ENCODE measurements around the gene GSTA2. TPM values are rescaled to one million over a fixed set of nuclear protein-coding genes. Genes with fewer than 3 reads are reported as not detected.
"Not testable (repeated sequence)": the region's sequence is repeated elsewhere in the genome, so short reads cannot be mapped to it uniquely, and the experiment has no call there.

GSTA2 gene
- total RNA-seq (2014; rRNA removed; shearing (Covaris generic)) (0.11 TPM in 1 of 2 replicates, not detected in the other), polyA plus RNA-seq (2016; fragmentation: Nextera tagmentation; extraction: Ambion mirVana) (0.51 TPM in 1 of 2 replicates, not detected in the other)

- H3K27ac ChIP-seq; in situ Hi-C loops (cut with MboI): not testable (repeated sequence)
Measured at GRCh38 chr6:52763322-52763916, at the start of gene GSTA2. Gene GSTA2 (minus strand): TSS chr6:52763475. CDS start chr6:52757947, 5,528 bp downstream.

GRCh38 chr6:52809777-52810176, 46.5 kb upstream of the GSTA2 start:
- H3K9ac ChIP-seq; H3F3A ChIP-seq (ENCODE audit: insufficient read depth); H3K9me3 ChIP-seq (ENCODE audit: low read depth); H3K27ac ChIP-seq; H3K9me2 ChIP-seq (ENCODE audit: insufficient read depth); H4K20me1 ChIP-seq (ENCODE audit: insufficient read depth); H3K4me1 ChIP-seq (ENCODE audit: insufficient read depth); H3K79me2 ChIP-seq (ENCODE audit: insufficient read depth); H3K4me2 ChIP-seq (ENCODE audit: unreplicated experiment); H3K36me3 ChIP-seq (ENCODE audit: low read depth); in situ Hi-C loops (cut with MboI); H2AFZ ChIP-seq; H3K4me3 ChIP-seq; DNase-seq; H3K27me3 ChIP-seq (replicated peaks; ENCODE audit: insufficient read depth): not testable (repeated sequence)
- 38 to 45% methylated on average over 4 of the region's 4 CpGs for WGBS, 2 experiments (ENCODE audit: low coverage in 1 of 2, low lambda C conversion rate in 2 of 2, missing lambda C conversion rate in 2 of 2)

More at GRCh38 chr6:52763322-52763916, at the start of gene GSTA2:
- not testable (repeated sequence) for H3K4me2 ChIP-seq (ENCODE audit: unreplicated experiment); H2AFZ ChIP-seq; H3K9me2 ChIP-seq (ENCODE audit: insufficient read depth); H3K79me2 ChIP-seq (ENCODE audit: insufficient read depth); H3K9ac ChIP-seq; DNase-seq; H3K9me3 ChIP-seq (ENCODE audit: low read depth); H4K20me1 ChIP-seq (ENCODE audit: insufficient read depth); H3K36me3 ChIP-seq (ENCODE audit: low read depth); H3K27me3 ChIP-seq (replicated peaks; ENCODE audit: insufficient read depth); H3K4me3 ChIP-seq
- 55 to 57% methylated on average over 2 of the region's 2 CpGs for WGBS, 2 experiments (ENCODE audit: low coverage in 1 of 2, low lambda C conversion rate in 2 of 2, missing lambda C conversion rate in 2 of 2)
- peaks cover 13% of the 10 kb centered on the region for H3F3A ChIP-seq (ENCODE audit: insufficient read depth)
- H3K4me1 ChIP-seq (ENCODE audit: insufficient read depth) = peaks cover 14% of the 10 kb centered on the region

- no peaks in the 10 kb centered on the region for H3K9me2 ChIP-seq (ENCODE audit: insufficient read depth)
- no peaks in the 10 kb centered on the region for H3F3A ChIP-seq (ENCODE audit: insufficient read depth)
- no peaks in the 10 kb centered on the region for H4K20me1 ChIP-seq (ENCODE audit: insufficient read depth)
- no peak overlapping the region for H3K27ac ChIP-seq
- H3K9me3 ChIP-seq (ENCODE audit: low read depth) = no peaks in the 10 kb centered on the region
- WGBS, 2 experiments (ENCODE audit: low coverage in 1 of 2, low lambda C conversion rate in 2 of 2, missing lambda C conversion rate in 2 of 2) = 95 to 97% methylated on average over 5 of the region's 5 CpGs
- H3K27me3 ChIP-seq (replicated peaks; ENCODE audit: insufficient read depth) = no peaks in the 10 kb centered on the region
- H3K4me3 ChIP-seq = no peak overlapping the region
- no peaks in the 10 kb centered on the region for H3K36me3 ChIP-seq (ENCODE audit: low read depth)
- no peak for DNase-seq
- no peaks in the 10 kb centered on the region for H3K79me2 ChIP-seq (ENCODE audit: insufficient read depth)
- no peak overlapping the region for H3K9ac ChIP-seq
- no peaks in the 10 kb centered on the region for H3K4me1 ChIP-seq (ENCODE audit: insufficient read depth)
- no peak overlapping the region for H3K4me2 ChIP-seq (ENCODE audit: unreplicated experiment)
- in situ Hi-C loops (cut with MboI) = no loop called here
- TF ChIP-seq EZH2phosphoT487 (IDR thresholded peaks at IDR 0.05; ENCODE audit: insufficient read depth, low read depth) (no peak), EZH2 (IDR thresholded peaks at IDR 0.05; ENCODE audit: insufficient read depth, poor library complexity, severe bottlenecking) (no peak)
- H2AFZ ChIP-seq = no peak overlapping the region
Measured at GRCh38 chr6:52808660-52809059, 45.4 kb upstream of the GSTA2 start.

GRCh38 chr6:52803668-52804255, 40.5 kb upstream of the GSTA2 start, which contains the start of gene GSTA1:
Gene GSTA1 (minus strand): TSS chr6:52803816. CDS start chr6:52799267, 4,549 bp downstream.
- in situ Hi-C loops (cut with MboI); H2AFZ ChIP-seq: not testable (repeated sequence)
- WGBS, 2 experiments (ENCODE audit: low coverage in 1 of 2, low lambda C conversion rate in 2 of 2, missing lambda C conversion rate in 2 of 2) = 49 to 55% methylated on average over 5 of the region's 5 CpGs

More at GRCh38 chr6:52803668-52804255, 40.5 kb upstream of the GSTA2 start, which contains the start of gene GSTA1:
- H3K9me3 ChIP-seq (ENCODE audit: low read depth); H3K27me3 ChIP-seq (replicated peaks; ENCODE audit: insufficient read depth); H4K20me1 ChIP-seq (ENCODE audit: insufficient read depth); H3K9me2 ChIP-seq (ENCODE audit: insufficient read depth); H3K79me2 ChIP-seq (ENCODE audit: insufficient read depth); DNase-seq; H3K4me3 ChIP-seq; H3K9ac ChIP-seq; H3K4me2 ChIP-seq (ENCODE audit: unreplicated experiment); H3K36me3 ChIP-seq (ENCODE audit: low read depth); H3K27ac ChIP-seq: not testable (repeated sequence)
- Histone ChIP-seq H3K4me1 (ENCODE audit: insufficient read depth) (peaks cover 13% of the 10 kb centered on the region), H3F3A (ENCODE audit: insufficient read depth) (peaks cover 15% of the 10 kb centered on the region; the same call in 1 of the 2 replicates)
